ENCODE data around the gene CHRM1.
"Not testable (repeated sequence)": the region's sequence is repeated elsewhere in the genome, so short reads cannot be mapped to it uniquely, and the experiment has no call there.

Gene CHRM1

DNA sequence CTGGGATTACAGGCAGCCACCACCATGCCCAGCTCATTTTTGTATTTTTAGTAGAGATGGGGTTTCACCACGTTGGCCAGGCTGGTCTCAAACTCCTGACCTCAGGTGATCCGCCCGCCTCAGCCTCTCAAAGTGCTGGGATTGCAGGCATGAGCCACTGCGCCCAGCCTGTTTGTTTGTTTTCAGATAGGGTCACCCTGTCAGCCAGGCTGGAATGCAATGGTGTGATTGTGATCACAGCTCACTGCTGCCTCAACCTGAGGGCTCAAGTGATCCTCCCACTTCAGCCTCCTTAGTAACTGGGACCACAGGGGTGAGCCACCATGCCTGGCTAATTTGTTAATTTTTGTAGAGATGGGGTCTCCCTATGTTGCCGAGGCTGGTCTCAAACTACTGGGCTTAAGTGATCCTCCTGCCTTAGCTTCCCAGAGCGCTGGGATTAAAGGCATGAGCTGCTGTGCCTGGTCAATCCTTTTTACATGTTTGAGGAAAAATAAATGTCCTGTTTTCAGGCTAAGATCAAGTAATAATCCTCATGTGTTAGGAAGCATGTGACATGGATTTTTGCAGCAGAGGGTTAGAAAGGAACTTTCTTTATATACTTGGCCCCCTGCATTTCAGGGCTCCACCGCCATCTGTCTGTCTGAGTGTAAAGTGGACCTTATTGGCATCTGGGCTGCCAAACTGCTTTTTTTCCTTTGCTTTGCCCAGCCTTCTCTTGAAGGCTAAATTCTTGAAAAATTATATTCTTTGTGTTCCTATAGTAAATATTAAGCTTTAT is 45.3 kb downstream of the CHRM1 start:
- no peak for DNase-seq (ENCODE audit: low spot score)
- Histone ChIP-seq H3K4me3 (no peak overlapping the region), H3K27ac (no peak overlapping the region)
- TF ChIP-seq, protein P1, sequence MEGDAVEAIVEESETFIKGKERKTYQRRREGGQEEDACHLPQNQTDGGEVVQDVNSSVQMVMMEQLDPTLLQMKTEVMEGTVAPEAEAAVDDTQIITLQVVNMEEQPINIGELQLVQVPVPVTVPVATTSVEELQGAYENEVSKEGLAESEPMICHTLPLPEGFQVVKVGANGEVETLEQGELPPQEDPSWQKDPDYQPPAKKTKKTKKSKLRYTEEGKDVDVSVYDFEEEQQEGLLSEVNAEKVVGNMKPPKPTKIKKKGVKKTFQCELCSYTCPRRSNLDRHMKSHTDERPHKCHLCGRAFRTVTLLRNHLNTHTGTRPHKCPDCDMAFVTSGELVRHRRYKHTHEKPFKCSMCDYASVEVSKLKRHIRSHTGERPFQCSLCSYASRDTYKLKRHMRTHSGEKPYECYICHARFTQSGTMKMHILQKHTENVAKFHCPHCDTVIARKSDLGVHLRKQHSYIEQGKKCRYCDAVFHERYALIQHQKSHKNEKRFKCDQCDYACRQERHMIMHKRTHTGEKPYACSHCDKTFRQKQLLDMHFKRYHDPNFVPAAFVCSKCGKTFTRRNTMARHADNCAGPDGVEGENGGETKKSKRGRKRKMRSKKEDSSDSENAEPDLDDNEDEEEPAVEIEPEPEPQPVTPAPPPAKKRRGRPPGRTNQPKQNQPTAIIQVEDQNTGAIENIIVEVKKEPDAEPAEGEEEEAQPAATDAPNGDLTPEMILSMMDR (IDR thresholded peaks at IDR 0.05), result no peak

DNA sequence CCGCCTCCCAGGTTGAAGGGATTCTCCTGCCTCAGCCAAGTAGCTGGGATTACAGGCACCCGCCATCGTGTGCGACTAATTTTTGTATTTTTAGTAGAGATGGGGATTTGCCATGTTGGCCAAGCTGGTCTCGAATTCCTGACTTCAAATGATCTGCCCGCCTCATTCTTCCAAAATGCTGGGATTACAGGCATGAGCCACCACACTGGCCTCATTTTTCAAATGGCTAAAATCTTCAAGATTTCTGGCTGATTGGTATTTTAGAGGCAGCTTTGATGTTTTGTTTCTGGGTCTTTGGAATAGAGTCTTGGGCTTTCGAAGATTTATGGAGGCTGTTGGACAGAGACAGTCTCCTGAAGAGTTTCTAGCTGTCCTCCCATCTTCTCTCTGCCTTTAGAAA is 46.3 kb downstream of the CHRM1 start:
- TF ChIP-seq, protein P1 (IDR thresholded peaks at IDR 0.05), result no peak
- Histone ChIP-seq H3K4me3 (no peak overlapping the region), H3K27ac (no peak overlapping the region)
- no peak for DNase-seq (ENCODE audit: low spot score)

DNA sequence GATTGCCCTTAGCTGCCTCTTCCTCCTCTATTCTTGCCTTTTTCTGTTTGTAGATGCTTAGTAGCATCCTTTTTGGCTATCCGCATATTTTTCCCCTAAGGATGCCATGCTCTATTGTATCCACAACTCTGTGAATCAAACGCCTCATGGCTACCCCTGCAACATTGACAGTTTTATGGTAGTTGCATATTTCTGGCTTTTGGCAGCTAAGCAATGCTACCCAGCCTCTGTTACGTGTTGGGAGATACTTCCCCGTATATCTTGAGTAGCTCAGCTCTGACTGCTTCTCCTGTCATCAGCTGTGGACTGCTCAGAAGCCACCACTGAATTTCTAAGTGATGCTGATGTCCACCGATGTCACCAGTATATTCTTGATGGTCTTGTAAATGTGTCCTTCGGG is 55.5 kb downstream of the CHRM1 start:
- TF ChIP-seq, protein P1 (IDR thresholded peaks at IDR 0.05), result no peak
- H3K27ac ChIP-seq, result no peak overlapping the region
- H3K4me3 ChIP-seq, result no peak overlapping the region
- no peak for DNase-seq (ENCODE audit: low spot score)

DNA sequence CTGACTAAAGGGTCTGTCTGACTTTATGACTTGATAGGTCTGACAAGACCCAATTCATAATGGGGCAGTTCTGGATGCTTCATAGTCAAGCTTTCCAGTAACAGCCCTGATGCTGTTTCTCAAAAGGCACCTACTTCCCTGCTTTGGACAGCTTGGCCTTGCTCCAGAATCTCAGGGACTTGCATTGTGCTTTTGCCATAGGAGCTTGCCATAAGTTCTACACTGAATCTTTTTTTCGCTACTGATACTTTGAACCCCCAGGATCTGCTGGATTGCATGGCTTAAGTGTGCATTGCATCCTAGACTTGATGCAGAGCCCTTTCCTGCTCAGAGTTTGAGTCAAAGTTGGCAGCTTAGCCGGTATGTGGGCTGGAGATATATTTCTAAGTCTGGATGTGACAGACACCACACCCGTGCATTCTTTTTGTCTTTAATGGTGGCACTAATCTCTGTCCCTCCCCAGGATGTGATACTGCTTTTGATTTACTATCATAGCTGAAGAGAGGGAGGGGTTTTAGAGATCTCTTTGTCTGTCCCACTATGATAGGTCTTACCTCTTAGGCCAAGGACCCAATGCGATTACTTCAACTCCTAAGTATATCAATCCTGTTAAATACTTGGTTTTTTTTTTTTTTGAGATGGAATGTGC is 57.4 kb downstream of the CHRM1 start:
- TF ChIP-seq, protein P1 (IDR thresholded peaks at IDR 0.05), result no peak
- DNase-seq (ENCODE audit: low spot score), result no peak
- Histone ChIP-seq H3K27ac (no peak overlapping the region), H3K4me3 (no peak overlapping the region)

DNA sequence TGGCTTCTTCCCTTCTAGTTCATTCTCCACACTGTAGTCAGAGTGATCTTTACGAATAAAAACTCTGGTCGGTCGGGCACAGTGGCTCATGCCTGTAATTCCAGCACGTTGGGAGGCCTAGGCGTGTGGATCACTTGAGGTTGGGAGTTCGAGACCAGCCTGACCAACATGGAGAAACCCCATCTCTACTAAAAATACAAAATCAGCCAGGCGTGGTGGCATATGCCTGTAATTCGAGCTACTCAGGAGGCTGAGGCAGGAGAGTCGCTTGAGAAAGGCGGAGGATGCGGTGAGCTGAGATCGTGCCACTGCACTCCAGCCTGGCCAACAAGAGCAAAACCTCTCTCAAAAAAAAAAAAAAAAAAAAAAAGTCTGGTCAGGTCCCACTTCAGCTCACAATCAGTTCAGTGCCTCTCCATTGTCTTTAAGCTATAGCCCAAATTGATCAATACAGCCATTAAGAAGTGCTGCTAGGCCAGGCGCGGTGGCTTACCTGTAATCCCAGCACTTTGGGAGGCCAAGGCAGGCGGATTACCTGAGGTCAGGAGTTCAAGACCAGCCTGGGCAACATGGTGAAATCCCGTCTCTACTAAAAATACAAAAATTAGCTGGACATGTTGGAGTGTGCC is 59.5 kb downstream of the CHRM1 start:
- DNase-seq (ENCODE audit: low spot score); H3K27ac ChIP-seq; H3K4me3 ChIP-seq: not testable (repeated sequence)

DNA sequence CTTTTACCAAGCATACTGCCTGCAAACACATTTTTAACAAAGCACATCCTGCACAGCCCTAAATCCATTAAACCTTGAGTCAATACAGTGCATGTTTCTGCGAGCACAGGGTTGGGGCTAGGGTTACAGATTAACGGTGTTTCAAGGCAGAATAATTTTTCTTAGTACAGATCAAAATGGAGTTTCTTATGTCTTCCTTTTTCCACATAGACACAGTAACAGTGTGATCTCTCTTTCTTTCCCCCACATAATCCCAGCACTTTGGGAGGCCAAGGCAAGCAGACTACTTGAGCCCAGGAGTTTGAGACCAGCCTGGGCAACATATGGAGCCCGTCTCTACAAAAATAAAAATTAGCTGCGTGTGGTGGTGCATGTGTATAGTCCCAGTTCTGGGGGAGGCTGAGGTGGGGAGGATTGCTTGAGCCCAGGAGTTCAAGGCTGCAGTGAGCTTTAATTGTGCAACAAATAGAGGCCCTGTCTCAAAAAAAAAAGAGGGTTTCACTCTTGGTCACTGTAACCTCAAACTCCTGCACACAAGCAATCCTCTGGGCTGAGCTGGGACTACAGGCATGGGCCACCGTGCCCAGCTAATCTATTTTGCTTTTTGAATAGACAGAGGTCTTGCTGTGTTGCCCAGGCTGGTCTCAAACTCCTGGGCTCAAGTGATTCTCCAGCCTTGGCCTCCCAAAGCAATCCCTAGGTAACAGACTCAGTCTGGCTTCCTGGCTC is 60.2 kb downstream of the CHRM1 start:
- H3K27ac ChIP-seq, result no peak overlapping the region
- TF ChIP-seq, protein P1 (IDR thresholded peaks at IDR 0.05), result no peak
- DNase-seq (ENCODE audit: low spot score), result no peak
- no peak overlapping the region for H3K4me3 ChIP-seq

DNA sequence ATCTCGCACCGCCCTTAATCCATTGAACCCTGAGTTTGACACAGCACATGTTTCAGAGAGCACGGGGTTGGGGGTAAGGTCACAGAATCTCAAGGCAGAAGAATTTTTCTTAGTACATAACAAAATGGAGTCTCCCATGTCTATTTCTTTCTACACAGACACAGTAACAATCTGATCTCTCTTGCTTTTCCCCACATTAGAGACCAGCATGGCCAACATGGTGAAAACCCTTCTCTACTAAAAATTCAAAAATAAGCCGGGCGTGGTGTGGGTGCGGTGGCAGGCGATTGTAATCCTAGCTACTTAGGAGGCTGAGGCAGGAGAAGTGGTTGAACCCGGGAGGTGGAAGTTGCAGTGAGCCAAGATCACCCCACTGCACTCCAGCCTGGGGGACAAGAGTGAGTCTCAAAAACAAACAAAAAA is 61.9 kb downstream of the CHRM1 start:
- H3K27ac ChIP-seq; H3K4me3 ChIP-seq; DNase-seq (ENCODE audit: low spot score): not testable (repeated sequence)
